ENCODE measurements around the gene CYP24A1. TPM values are rescaled to one million over a fixed set of nuclear protein-coding genes. Genes with fewer than 3 reads are reported as not detected.

The CYP24A1 gene
- 58.6 to 103 TPM (median 91.3 TPM) in 5 replicates for total RNA-seq (2022; extraction: Qiagen RNA extraction)

DNA sequence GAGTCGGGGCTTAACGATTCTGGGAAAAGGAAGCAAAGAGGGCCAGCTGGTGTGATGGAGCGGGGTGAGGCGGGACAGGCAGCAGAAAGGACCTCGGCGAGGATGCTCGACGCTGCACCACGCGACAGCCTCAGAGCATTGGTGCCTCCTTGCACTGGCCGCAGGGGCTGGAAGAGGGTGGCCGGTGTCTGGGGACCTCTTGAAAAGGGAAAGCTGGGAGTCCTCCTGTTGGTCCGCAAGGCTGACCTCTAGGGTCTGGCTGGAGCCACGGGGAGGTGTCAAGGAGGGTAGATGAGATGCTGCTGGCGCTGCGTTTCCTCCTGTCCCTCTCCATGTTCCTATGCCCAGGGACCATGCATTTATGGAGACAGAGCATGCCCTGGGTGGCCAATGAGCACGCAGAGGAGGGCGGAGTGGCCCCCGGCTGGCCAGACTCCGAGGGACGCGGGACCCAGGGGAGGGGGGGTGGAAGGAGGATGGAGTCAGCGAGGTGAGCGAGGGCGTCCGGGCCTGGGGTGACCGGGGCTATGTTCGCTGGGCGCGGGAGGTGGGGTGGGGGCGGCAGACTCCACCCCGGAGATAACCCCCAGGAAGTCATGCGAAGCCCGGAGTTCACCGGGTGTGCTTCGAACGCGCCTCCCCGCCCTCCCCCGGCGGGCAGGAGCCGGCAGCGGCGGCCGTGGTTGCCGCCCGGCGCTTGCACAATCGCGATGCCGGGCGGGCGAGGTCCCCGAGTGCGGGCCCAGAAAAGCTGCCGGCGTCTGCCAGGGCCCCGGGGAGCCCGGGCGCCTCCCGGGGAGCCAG is at the start of gene CYP24A1:
TSS of gene CYP24A1 (minus strand) at position 334 of the 804 bp plus-strand sequence. CDS start 407 bp downstream, outside the sequence.

DNA sequence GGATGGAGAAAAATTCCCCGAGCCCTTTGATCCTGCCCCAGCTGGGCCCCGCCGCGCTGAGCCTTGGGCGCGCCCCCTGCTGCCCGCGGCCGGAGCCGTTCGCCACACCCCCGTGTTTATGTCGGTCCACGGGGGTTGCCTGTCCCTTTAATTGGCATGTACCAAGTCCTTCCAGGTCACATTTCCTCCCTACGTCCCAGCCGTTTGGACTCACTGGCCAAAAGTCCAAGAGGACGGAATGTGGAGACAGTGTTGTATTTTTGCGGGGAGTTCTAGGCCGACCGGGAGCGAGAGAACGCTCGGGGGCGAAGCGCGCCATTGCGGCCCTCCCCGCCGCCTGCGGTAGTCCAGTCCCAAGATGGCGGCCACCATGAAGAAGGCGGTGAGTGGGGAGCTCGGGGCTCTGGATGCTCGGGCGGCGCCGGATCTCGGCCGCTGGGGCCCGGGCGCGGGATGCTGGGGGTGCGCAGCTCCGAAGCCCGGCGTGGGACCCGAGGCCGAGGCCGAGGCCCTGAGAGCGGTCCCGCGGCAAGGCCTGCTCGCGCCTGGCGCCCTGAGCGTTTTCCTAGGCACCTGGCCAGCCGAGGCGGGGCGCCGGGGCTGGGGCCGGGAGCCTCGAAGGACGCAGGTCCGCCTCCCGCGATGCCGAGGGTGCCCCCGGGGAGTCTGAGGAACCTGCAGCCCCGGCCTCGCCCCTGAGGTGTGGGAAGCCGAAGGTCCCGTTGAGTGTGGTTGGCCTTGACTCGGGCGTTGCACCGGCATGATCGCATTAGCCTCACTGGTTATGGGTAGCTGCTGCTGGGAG is 34.2 kb upstream of the CYP24A1 start, which contains the start of gene PFDN4:
TSS of gene PFDN4 (plus strand) at position 345 of the 805 bp plus-strand sequence. CDS start at position 359, 14 bp downstream.

Other genes starting within 250 kb of the CYP24A1 start
- 0.36 to 0.76 TPM (median 0.41 TPM) in 5 replicates for gene BCAS1, start 103.4 kb downstream of the CYP24A1 start, total RNA-seq (2022; extraction: Qiagen RNA extraction)
- 39.7 to 58.9 TPM (median 44.8 TPM) in 5 replicates for gene PFDN4, start 34.1 kb upstream of the CYP24A1 start, total RNA-seq (2022; extraction: Qiagen RNA extraction)